Muscle layer of duodenum (tissue), 2 donors: ENCODE measurements around the gene KCNK6.

Experiments used
- H3K27ac ChIP-seq: one replicate; pipeline ENCODE4 v1.7.0; 2013; ENCODE audit warnings: mild to moderate bottlenecking, low read length
- H3K27me3 ChIP-seq: one replicate; pipeline ENCODE4 v1.7.0; 2013; ENCODE audit warnings: low read depth, mild to moderate bottlenecking, control low read depth, low read length
- H3K36me3 ChIP-seq, 2 donors: one replicate each; pipeline ENCODE4 v1.7.0; 2013; ENCODE audit warnings: low read length in 2 of 2, control low read depth in 1 of 2, mild to moderate bottlenecking in 1 of 2; ENCODE audit not compliant: insufficient read depth in 2 of 2, control insufficient read depth in 1 of 2
- H3K4me1 ChIP-seq, 2 donors: one replicate each; pipeline ENCODE4 v1.7.0; 2013; ENCODE audit warnings: low read length in 2 of 2, mild to moderate bottlenecking in 2 of 2, control low read depth in 1 of 2, moderate library complexity in 1 of 2; ENCODE audit not compliant: insufficient read depth in 2 of 2, control insufficient read depth in 1 of 2
- H3K4me3 ChIP-seq, 2 donors: one replicate each; pipeline ENCODE4 v1.7.0; 2013; ENCODE audit warnings: low read length in 2 of 2, low read depth in 1 of 2, mild to moderate bottlenecking in 1 of 2
- H3K9me3 ChIP-seq, 2 donors: one replicate each; pipeline ENCODE4 v1.7.0; 2013; ENCODE audit warnings: low read length in 2 of 2, control low read depth in 1 of 2, mild to moderate bottlenecking in 1 of 2; ENCODE audit not compliant: control insufficient read depth in 1 of 2
- donor health status: healthy.

Gene KCNK6

DNA sequence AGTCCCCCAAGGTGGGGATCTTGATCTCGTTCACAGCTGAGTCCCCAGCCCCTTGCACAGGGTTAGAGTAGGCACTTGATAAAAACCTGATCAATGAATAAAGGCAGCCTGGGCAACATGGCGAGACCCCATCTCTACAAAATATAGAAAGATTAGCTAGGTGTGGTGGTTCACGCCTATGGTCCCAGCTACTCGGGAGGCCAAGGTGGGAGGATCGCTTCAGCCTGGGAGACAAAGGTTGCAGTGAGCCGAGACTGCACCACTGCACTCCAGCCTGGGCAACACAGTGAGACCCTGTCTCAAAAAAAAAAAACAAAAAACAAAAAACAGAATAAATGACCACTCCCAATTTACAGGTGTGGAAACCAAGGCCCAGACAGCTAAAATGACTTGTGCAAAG, 8.7 kb upstream of the KCNK6 start:
- peaks cover 0 to 5% of the 10 kb centered on the region in 2 donors for H3K4me1 ChIP-seq
- peaks cover 8 to 31% of the 10 kb centered on the region in 2 donors for H3K36me3 ChIP-seq
- no peaks in the 10 kb centered on the region for H3K27me3 ChIP-seq
- H3K4me3 ChIP-seq = no peak overlapping the region
- no peaks in the 10 kb centered on the region for H3K9me3 ChIP-seq
- H3K27ac ChIP-seq = no peak overlapping the region

DNA sequence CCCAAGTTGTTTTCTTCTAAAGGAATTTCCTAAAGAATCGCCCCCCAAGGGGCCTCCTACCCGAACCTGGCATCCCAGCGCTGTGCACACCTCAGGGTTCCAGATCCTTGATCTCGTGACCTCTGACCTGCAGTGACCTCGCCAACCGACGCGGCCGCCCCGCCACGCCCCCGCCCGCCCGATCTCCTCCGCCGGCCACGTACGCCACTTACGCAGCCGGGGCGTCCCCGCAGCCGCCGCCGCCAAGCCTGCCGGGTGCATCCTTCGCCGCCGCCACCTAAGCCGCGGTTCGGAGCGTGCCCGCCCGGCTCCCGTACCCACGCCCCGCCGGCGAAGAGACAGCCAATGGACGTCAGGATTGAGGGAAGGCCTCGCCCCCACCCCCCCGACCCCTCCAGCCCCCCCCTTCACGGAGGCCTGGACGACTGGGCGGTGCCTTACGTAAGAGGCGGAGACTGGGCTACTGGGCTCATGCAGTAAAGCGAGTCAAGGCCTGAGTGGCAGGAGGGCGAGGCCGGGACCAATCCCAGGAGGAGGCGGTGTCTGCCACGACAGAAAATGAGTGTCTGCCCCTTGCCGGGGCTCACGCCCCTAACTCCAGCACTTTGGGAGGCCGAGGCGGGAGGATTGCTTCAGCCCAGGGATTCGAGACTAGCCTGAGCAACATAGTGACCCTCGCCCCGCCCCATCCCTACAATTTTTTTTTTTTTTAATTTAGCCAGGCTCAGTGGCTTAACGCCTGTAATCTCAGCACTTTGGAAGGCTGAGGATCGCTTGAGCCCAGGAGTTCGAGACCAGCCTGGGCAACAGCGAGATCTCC, 3.8 kb upstream of the KCNK6 start, which contains the start of gene YIF1B:
Gene YIF1B (minus strand): TSS at position 291 of the 820 bp plus-strand sequence. CDS start 30 bp downstream, at position 261.
- no peaks in the 10 kb centered on the region for H3K36me3 ChIP-seq
- H3K27ac ChIP-seq = peak within 1 kb of the TSS; percentile 67
- H3K4me3 ChIP-seq = peak within 1 kb of the TSS; percentile 64 to 70
- H3K9me3 ChIP-seq = no peaks in the 10 kb centered on the region
- H3K27me3 ChIP-seq = no peaks in the 10 kb centered on the region
- peaks cover 6 to 32% of the 10 kb centered on the region in 2 donors for H3K4me1 ChIP-seq

DNA sequence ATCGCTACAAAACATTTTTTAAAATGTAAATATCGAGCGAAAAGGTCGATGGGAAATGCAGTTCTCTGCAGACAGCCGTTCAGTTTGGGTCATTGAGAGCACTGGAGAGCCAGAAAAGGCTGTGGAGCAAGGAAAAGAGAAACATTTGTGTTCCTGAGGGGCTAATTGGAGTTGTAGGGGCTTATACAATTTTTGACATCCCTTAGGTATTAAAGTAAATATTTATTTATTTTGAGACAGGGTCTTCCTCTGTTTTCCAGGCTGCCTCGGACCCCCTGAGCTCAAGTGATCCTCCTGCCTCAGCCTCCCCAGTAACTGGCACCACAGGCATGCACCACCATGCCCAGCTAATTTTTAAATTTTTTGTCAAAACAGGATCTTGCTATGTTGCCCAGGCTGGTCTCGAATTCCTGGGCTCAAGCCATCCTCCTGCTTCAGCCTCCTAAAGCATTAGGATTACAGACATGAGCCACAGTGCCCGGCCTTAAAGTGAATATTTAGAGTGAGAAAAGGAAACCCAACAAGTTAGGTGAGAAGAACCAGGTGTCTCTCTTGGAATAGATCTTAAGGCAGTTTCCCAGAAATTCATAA, 3.1 kb upstream of the KCNK6 start:
- no peaks in the 10 kb centered on the region for H3K36me3 ChIP-seq
- peaks cover 6 to 39% of the 10 kb centered on the region in 2 donors for H3K4me1 ChIP-seq
- H3K27ac ChIP-seq = peak overlapping the region; percentile 67
- H3K4me3 ChIP-seq = peak overlapping the region; percentile 38 to 70
- H3K9me3 ChIP-seq = no peaks in the 10 kb centered on the region
- H3K27me3 ChIP-seq = no peaks in the 10 kb centered on the region

- Histone ChIP-seq H3K4me3 (peak overlapping the region in 1 of 2 donors; percentile 70), H3K4me1 (peaks cover 6 to 40% of the 10 kb centered on the region in 2 donors), H3K36me3 (no peaks in the 10 kb centered on the region), H3K27me3 (no peaks in the 10 kb centered on the region), H3K27ac (peak overlapping the region; percentile 37), H3K9me3 (no peaks in the 10 kb centered on the region)
Measured at GRCh38 chr19:38317104-38317612, 2.5 kb upstream of the KCNK6 start.

GRCh38 chr19:38318660-38319059, 985 bp upstream of the KCNK6 start:
- Histone ChIP-seq H3K27ac (no peak overlapping the region), H3K4me1 (peaks cover 6 to 40% of the 10 kb centered on the region in 2 donors), H3K9me3 (no peaks in the 10 kb centered on the region), H3K36me3 (no peaks in the 10 kb centered on the region), H3K27me3 (no peaks in the 10 kb centered on the region), H3K4me3 (no peak overlapping the region)

DNA sequence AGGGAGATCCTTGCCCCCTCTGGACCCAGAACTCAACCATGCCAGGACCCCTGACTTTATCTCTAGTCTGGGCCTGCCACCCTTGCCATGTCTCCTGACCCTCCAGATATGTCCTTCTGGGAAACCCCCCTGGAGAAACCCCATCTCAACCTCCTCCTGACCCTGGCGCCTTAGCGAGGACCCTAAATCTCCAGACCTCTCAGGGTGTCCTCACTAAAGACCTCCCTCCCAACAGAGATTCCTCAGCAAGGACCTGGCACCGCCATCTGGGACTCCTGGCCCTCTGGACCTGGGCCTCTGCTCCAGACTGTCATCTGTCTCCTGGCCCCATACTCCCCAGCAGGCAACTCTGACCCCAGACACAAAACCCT, 1.3 kb downstream of the KCNK6 start:
- Histone ChIP-seq H3K36me3 (no peaks in the 10 kb centered on the region), H3K4me1 (peaks cover 6 to 34% of the 10 kb centered on the region in 2 donors), H3K4me3 (peak overlapping the region; percentile 66 to 82), H3K9me3 (no peaks in the 10 kb centered on the region), H3K27me3 (no peaks in the 10 kb centered on the region), H3K27ac (peak overlapping the region; percentile 65)

DNA sequence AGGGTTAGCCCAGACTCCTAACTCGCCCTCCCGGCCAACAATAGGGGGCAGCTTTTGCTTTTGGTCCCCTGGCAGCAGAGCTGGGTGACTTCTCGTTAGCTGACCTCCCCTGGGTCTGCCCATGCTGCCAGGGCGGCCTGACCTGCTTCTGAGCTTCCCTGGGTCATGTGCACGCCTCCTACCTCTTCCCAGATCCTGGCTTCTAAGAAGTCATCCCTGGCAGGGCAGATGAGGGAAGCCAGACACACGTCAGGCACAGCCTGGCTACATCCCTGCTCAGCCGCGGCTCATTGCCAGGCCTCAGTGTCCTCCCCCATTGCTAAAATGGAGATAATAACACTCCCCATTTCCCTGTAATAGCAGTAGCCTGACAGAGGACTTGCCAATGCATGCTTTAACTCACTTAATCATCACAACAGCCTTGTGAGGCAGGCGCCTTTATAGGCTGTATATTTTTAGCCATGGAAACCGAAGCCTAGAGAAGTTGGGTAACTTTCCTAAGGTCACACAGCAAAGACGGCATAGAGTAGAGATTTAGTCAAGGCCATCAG, 2.1 kb downstream of the KCNK6 start:
- Histone ChIP-seq H3K9me3 (no peaks in the 10 kb centered on the region), H3K27me3 (no peaks in the 10 kb centered on the region), H3K4me1 (peaks cover 6 to 31% of the 10 kb centered on the region in 2 donors), H3K27ac (peak overlapping the region; percentile 65), H3K36me3 (peaks cover 0 to 4% of the 10 kb centered on the region in 2 donors), H3K4me3 (peak overlapping the region; percentile 66 to 82)

- Histone ChIP-seq H3K4me3 (no peak overlapping the region), H3K4me1 (peaks cover 6 to 31% of the 10 kb centered on the region in 2 donors), H3K9me3 (no peaks in the 10 kb centered on the region), H3K27me3 (no peaks in the 10 kb centered on the region), H3K27ac (no peak overlapping the region), H3K36me3 (peaks cover 8 to 15% of the 10 kb centered on the region in 2 donors)
Measured at GRCh38 chr19:38323291-38323690, 3.6 kb downstream of the KCNK6 start.

- H3K4me1 ChIP-seq = peaks cover under 1 to 20% of the 10 kb centered on the region in 2 donors
- H3K27me3 ChIP-seq = no peaks in the 10 kb centered on the region
- H3K27ac ChIP-seq = no peak overlapping the region
- H3K9me3 ChIP-seq = no peaks in the 10 kb centered on the region
- H3K4me3 ChIP-seq = no peak overlapping the region
- H3K36me3 ChIP-seq = peaks cover 9 to 15% of the 10 kb centered on the region in 2 donors
Measured at GRCh38 chr19:38324431-38324830, 4.8 kb downstream of the KCNK6 start.

DNA sequence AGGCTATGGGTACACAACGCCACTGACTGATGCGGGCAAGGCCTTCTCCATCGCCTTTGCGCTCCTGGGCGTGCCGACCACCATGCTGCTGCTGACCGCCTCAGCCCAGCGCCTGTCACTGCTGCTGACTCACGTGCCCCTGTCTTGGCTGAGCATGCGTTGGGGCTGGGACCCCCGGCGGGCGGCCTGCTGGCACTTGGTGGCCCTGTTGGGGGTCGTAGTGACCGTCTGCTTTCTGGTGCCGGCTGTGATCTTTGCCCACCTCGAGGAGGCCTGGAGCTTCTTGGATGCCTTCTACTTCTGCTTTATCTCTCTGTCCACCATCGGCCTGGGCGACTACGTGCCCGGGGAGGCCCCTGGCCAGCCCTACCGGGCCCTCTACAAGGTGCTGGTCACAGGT, 6.9 kb downstream of the KCNK6 start:
- Histone ChIP-seq H3K4me1 (peaks cover 0 to under 1% of the 10 kb centered on the region in 2 donors), H3K36me3 (peaks cover 9 to 15% of the 10 kb centered on the region in 2 donors), H3K27ac (no peak overlapping the region), H3K9me3 (no peaks in the 10 kb centered on the region), H3K27me3 (no peaks in the 10 kb centered on the region), H3K4me3 (no peak overlapping the region)

- Histone ChIP-seq H3K4me3 (no peak overlapping the region), H3K36me3 (peaks cover 9 to 15% of the 10 kb centered on the region in 2 donors), H3K4me1 (no peaks in the 10 kb centered on the region)
Measured at GRCh38 chr19:38329651-38330050, 10.0 kb downstream of the KCNK6 start.

More at GRCh38 chr19:38329651-38330050, 10.0 kb downstream of the KCNK6 start:
- Histone ChIP-seq H3K27me3 (no peaks in the 10 kb centered on the region), H3K27ac (no peak overlapping the region), H3K9me3 (no peaks in the 10 kb centered on the region)
